Upper lobe of right lung (tissue), 1 donor: Measurements from ENCODE around the gene NDUFB11. TPM values are rescaled to one million over a fixed set of nuclear protein-coding genes. Genes with fewer than 3 reads are reported as not detected.

Experiments used
- ATAC-seq: fragments of 200-7000 bp; cut with Tn5 transposase; one replicate; pipeline ENCODE4 v1.9.1; 2020; ENCODE audit warnings: mild to moderate bottlenecking, moderate library complexity
- DNase-seq: peaks from one replicate; pipeline ENCODE4 v3.0.0-alpha.2; 2020
- H3K27ac ChIP-seq: fragments of 200-600 bp; one replicate; pipeline ENCODE4 v1.8.0; 2022
- H3K27me3 ChIP-seq: fragments of 200-600 bp; one replicate; pipeline ENCODE4 v1.8.0; 2022; ENCODE audit warnings: mild to moderate bottlenecking
- H3K36me3 ChIP-seq: fragments of 200-600 bp; one replicate; pipeline ENCODE4 v1.8.0; 2022
- H3K4me1 ChIP-seq: fragments of 200-600 bp; one replicate; pipeline ENCODE4 v1.8.0; 2022
- H3K4me3 ChIP-seq: fragments of 200-600 bp; one replicate; pipeline ENCODE4 v1.8.0; 2022; ENCODE audit warnings: mild to moderate bottlenecking
- H3K9me3 ChIP-seq: fragments of 200-600 bp; one replicate; pipeline ENCODE4 v1.8.0; 2022
- intact Hi-C: fragments of 100-400 bp; cut with DNase I; formaldehyde crosslinking; loops from one replicate; pipeline ENCODE4 v1.11.0; 2022
- total RNA-seq: library from RNA; stranded (reverse); fragmentation: NEBNext Ultra II Directional; extraction: Animal tissue kit (Norgen Biotek cat#: 25700); gene quantifications from one replicate; pipeline ENCODE4 v1.2.1, GENCODE V29; 2021
- TF ChIP-seq, protein P1 (sequence below): fragments of 200-600 bp; IDR thresholded peaks from one replicate; pipeline ENCODE4 v1.8.0; 2022; ENCODE audit warnings: antibody characterized with exemption
- donor health status: DM: no; HTN: yes; CAD: no; lungs with severe emphysema.

NDUFB11 gene
- total RNA-seq, 1 donor from 2014 or later: 57.4 TPM

DNA sequence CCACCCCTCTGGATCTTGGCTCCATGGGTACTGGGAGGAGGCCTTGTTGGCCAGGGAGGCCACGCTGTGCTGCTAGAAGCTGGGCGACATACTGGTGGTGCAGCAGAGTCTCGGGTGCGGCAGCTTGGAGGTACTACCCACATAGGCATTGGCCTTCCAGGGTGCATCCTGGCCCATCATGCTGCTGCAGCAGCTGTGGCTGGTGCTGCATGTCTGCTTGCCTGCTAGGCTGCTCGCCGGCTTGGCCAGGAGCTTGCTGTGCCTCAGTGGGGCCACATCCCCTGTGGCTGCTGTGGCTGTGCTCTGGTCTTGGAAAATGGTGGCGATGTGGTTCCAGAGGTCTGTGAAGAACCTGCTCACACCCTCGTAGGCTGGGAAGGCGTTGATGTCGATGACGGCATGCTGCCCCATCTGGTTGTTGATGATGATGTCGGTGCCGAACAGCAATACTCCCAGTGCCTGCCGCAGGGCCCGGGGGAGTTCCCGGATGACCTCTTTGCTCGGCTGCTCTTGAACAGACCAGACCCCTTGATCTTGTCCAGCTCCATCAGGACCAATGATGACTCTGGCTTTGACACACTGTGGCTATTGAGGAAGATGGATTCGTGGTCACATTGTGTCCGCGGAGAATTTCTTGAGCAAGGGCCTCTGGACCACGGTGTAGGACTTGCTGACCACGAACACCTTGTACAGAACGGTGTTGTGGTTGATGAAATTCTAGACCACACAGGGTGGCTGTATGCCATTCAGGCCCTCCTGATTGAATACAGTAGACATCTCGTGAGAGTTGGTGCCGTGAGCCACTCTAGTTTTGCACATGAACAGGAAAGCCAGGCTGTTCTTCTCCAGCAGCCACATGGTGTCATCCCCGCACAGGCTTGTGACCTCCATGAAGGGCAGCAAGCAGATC lies 12.4 kb upstream of the NDUFB11 start:
- Histone ChIP-seq H3K36me3 (peaks cover 2% of the 10 kb centered on the region), H3K27ac (no peak overlapping the region), H3K4me1 (no peaks in the 10 kb centered on the region), H3K27me3 (no peaks in the 10 kb centered on the region), H3K9me3 (no peaks in the 10 kb centered on the region), H3K4me3 (no peak overlapping the region)
- ATAC-seq (no peak), DNase-seq (no peak)
- TF ChIP-seq, protein P1, sequence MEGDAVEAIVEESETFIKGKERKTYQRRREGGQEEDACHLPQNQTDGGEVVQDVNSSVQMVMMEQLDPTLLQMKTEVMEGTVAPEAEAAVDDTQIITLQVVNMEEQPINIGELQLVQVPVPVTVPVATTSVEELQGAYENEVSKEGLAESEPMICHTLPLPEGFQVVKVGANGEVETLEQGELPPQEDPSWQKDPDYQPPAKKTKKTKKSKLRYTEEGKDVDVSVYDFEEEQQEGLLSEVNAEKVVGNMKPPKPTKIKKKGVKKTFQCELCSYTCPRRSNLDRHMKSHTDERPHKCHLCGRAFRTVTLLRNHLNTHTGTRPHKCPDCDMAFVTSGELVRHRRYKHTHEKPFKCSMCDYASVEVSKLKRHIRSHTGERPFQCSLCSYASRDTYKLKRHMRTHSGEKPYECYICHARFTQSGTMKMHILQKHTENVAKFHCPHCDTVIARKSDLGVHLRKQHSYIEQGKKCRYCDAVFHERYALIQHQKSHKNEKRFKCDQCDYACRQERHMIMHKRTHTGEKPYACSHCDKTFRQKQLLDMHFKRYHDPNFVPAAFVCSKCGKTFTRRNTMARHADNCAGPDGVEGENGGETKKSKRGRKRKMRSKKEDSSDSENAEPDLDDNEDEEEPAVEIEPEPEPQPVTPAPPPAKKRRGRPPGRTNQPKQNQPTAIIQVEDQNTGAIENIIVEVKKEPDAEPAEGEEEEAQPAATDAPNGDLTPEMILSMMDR: no peak
- intact Hi-C loops: no loop called here

DNA sequence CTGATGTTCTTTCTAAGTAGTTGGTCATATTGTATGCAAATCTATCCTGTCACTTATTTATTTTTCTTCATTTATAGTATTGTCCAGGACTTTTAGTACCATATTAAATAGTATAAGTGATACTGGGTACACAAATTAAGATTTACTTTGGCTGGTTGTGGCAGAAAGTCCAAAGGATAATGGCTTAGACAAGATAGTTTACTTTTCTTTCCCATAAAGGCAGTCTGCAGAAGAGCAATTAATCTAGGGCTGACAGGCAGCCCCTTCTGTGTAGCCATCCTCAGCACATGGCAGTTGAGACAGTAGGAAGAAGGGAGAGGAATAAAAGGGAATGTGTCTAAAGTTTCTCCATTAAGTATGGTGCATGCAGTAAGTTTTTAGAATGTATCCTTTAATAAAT lies 6.9 kb upstream of the NDUFB11 start:
- intact Hi-C loops: no loop called here
- ATAC-seq (no peak), DNase-seq (no peak)
- H3K4me1 ChIP-seq: no peaks in the 10 kb centered on the region
- no peak overlapping the region for H3K4me3 ChIP-seq
- TF ChIP-seq, protein P1: no peak
- peaks cover 9% of the 10 kb centered on the region for H3K36me3 ChIP-seq
- no peaks in the 10 kb centered on the region for H3K9me3 ChIP-seq
- H3K27ac ChIP-seq: no peak overlapping the region
- no peaks in the 10 kb centered on the region for H3K27me3 ChIP-seq

DNA sequence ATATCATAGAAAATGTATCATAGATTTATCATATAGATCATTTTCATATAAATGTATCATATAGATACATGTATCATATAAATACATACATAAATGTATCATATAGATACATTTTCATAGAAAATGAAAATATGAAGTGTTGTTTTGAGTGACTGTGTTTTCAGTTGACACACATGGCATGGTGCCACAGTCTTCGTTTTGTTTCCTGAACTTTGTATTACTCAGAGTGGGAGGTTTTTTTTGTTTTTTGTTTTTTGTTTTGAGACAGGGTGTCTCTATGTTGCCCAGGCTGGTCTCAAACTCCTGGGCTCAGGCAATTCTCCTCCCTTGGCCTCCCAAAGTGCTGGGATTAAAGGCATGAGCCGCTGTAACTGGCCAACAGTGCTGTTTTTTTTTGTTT lies 4.4 kb upstream of the NDUFB11 start:
- H3K9me3 ChIP-seq: no peaks in the 10 kb centered on the region
- DNase-seq (no peak), ATAC-seq (no peak)
- H3K4me3 ChIP-seq: no peak overlapping the region
- peaks cover 9% of the 10 kb centered on the region for H3K36me3 ChIP-seq
- intact Hi-C loops: no loop called here
- no peaks in the 10 kb centered on the region for H3K4me1 ChIP-seq
- no peak overlapping the region for H3K27ac ChIP-seq
- no peaks in the 10 kb centered on the region for H3K27me3 ChIP-seq
- TF ChIP-seq, protein P1: no peak

DNA sequence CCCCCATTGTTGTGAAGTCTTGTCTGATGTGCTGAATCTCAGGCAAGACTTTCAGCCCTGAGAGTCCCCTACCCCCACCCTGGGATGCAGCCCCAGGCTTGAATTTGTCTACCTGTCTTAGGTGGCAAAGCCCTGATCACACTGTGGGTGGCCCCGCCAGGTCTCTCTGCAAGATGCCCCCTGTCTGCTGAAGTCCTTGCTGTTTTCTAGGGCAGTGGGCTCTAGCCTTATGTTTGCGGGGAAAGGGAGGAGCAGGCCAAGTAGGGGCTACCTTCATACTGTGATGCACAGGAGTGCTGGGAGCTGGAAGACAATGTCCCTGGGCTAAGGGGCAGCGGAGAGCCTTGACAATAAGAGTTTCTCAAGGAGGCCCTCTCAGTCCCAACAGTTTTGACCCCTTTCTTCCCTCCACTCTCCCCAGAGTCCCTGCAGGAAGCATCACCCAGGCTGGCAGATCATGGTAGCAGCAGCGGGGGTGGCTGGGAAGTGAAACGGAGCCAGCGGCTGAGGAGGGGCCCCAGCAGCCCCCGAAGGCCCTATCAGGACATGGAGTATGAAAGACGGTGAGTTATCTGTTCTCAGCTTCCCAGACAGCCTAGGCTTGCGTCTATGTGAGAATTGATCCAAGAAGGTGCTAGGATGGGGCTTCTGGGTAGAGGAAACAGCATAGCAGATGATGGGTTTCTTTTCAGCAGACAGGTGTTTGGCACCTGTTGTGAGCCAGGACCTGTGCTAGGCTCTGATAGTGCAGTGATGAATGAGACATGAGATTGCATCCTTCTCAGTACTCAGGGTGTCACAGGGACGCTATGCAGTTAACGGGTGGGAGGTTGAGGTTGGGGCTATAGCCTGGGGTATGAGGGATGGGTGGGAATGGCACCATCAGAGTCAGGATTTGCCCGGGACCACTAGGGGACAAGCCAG lies 2.7 kb upstream of the NDUFB11 start:
- ATAC-seq (no peak), DNase-seq (no peak)
- TF ChIP-seq, protein P1: no peak
- H3K4me3 ChIP-seq: no peak overlapping the region
- H3K36me3 ChIP-seq: peaks cover 9% of the 10 kb centered on the region
- peaks cover 7% of the 10 kb centered on the region for H3K4me1 ChIP-seq
- H3K9me3 ChIP-seq: no peaks in the 10 kb centered on the region
- no peaks in the 10 kb centered on the region for H3K27me3 ChIP-seq
- intact Hi-C loops: no loop called here
- no peak overlapping the region for H3K27ac ChIP-seq

DNA sequence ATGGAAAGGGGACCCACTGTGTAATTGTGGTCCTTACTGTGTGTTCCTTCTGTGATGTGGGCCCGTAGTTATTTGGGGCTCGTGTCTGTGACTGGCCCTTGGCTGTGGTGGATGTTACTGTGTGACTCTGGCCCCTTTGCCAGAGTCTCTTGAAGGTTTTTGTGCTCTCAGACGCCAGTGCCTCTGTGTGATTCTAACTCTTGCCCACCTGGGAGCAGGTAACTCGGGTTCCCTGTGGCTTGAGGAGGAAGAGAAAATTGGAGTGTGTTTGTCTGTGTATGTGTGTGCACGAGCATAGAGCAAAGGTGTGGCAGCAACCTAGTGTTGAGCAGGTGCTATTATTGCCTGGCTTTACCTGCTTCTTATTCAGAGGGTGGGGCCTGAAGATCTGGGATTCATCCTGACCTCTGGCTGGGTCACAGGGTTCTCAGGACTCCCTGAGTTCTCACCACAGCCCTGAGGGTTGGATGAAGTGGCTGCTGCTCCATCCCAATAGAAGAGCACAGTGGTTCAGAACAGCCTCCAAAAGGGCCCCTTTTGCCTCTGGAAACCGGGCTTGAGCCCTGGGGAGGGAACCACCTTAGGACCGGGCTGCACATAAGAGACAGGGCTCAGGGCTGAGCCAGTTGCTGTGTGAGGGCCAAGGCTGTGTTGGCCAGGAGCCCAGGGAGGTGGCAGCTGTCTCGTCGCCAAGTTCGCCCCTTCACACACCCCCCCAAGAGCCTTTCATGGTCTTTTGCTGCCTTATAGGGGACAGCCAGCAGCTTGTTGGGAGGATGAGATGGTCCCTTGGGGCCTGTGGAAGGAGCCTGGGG lies 1.8 kb upstream of the NDUFB11 start:
- intact Hi-C loops: no loop called here
- H3K4me3 ChIP-seq: peak overlapping the region; percentile 59
- peaks cover 7% of the 10 kb centered on the region for H3K4me1 ChIP-seq
- H3K9me3 ChIP-seq: no peaks in the 10 kb centered on the region
- H3K27me3 ChIP-seq: no peaks in the 10 kb centered on the region
- TF ChIP-seq, protein P1: no peak
- DNase-seq: no peak
- peak overlapping the region; percentile 17 for H3K27ac ChIP-seq
- no peak for ATAC-seq
- H3K36me3 ChIP-seq: peaks cover 6% of the 10 kb centered on the region
